DMS 273 (cell line): ENCODE data around the gene ZSWIM4.
"Not testable (repeated sequence)": the region's sequence is repeated elsewhere in the genome, so short reads cannot be mapped to it uniquely, and the experiment has no call there.

Source experiments
- DNase-seq: peaks from one replicate; lab custom pipeline; 2025; ENCODE audit not compliant: unreplicated experiment; lab: John Stamatoyannopoulos, UW

ZSWIM4 gene

GRCh38 chr19:13794757-13795589 is at the start of gene ZSWIM4:
Gene ZSWIM4 (plus strand): TSS chr19:13795443. CDS start chr19:13795649, 206 bp downstream.
- DNase-seq: peak; percentile 100

- DNase-seq: no peak
Observed at GRCh38 chr19:13747098-13747453, 48.2 kb upstream of the ZSWIM4 start.

- DNase-seq: peak; percentile 50
Observed at GRCh38 chr19:13748169-13748828, 46.9 kb upstream of the ZSWIM4 start.

- no peak for DNase-seq
Observed at GRCh38 chr19:13751436-13751835, 43.8 kb upstream of the ZSWIM4 start.

GRCh38 chr19:13753622-13754021 is 41.6 kb upstream of the ZSWIM4 start:
- DNase-seq: not testable (repeated sequence)

GRCh38 chr19:13756210-13756609 is 39.0 kb upstream of the ZSWIM4 start:
- no peak for DNase-seq

GRCh38 chr19:13757805-13758772 is 37.2 kb upstream of the ZSWIM4 start:
- DNase-seq: no peak

- no peak for DNase-seq
Observed at GRCh38 chr19:13758795-13759194, 36.4 kb upstream of the ZSWIM4 start.

- DNase-seq: no peak
Observed at GRCh38 chr19:13761423-13761822, 33.8 kb upstream of the ZSWIM4 start.

GRCh38 chr19:13762635-13763235 is 32.5 kb upstream of the ZSWIM4 start:
- no peak for DNase-seq

GRCh38 chr19:13763265-13763664 is 32.0 kb upstream of the ZSWIM4 start:
- DNase-seq: no peak

- DNase-seq: peak; percentile 82
Observed at GRCh38 chr19:13764101-13764807, 31.0 kb upstream of the ZSWIM4 start, which contains the start of gene MRI1. Gene MRI1 (plus strand): TSS chr19:13764522. CDS start chr19:13764589, 67 bp downstream.

GRCh38 chr19:13764821-13765394 is 30.3 kb upstream of the ZSWIM4 start:
- peak; percentile 58 for DNase-seq

GRCh38 chr19:13765395-13766094 is 29.7 kb upstream of the ZSWIM4 start:
- DNase-seq: no peak

GRCh38 chr19:13766095-13766481 is 29.2 kb upstream of the ZSWIM4 start:
- DNase-seq: no peak

GRCh38 chr19:13768510-13768909 is 26.7 kb upstream of the ZSWIM4 start:
- no peak for DNase-seq

- no peak for DNase-seq
Observed at GRCh38 chr19:13770013-13770635, 25.1 kb upstream of the ZSWIM4 start.
